Stimulated activated CD4-positive, alpha-beta T cell treated with anti-CD3 and anti-CD28 coated beads, TNF-alpha, amount 100 ng/mL, for 48 hours (primary cell): ENCODE measurements around the gene CLTCL1.

ENCODE experiments used
- DNase-seq, 3 donors: peaks; one replicate each; pipeline ENCODE4 v3.0.0-alpha.2; 2020; ENCODE audit warnings: low read depth in 3 of 3

Gene CLTCL1

DNA sequence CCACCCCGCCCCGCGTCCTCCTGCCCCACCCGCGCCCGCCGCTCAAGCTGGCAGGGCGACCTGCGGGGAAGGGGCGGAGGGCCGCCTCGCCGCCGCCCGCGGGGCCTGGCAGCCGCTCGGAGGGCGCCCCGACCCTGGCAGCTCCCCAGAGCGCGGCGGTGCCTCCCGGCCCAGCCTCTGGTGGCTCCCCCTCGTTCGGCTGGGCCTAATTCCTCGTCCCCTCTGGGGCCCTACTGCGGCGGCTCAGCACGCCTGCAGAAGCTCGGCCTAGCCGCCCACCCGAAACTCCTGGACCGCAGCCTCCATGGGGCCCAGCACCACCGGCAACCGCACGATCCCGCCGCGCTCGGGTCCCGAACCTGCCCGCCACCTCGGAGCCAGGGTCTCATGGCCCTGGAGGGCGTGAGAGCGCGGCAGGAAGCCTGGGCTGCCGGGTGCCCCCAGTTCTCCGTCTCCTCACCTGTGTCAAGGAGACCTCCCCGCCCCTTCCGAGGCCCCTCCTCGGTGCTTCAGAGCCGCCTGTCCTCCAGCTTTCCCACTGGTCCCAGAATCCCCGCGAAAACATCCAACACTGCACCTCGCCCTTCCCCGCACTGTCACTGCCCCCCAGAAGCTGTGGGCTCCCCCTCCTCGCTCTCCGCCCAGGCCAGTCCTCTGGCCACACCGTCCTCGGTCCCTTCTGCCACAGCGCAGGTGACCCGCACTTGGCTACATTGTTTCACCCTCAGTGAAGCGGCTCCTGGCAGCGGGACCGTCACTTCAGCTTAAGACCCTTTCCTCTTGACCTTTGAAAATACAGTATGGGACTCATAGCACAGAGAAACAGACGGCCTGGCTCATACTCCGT, 140.8 kb downstream of the CLTCL1 start:
- DNase-seq = no peak

DNA sequence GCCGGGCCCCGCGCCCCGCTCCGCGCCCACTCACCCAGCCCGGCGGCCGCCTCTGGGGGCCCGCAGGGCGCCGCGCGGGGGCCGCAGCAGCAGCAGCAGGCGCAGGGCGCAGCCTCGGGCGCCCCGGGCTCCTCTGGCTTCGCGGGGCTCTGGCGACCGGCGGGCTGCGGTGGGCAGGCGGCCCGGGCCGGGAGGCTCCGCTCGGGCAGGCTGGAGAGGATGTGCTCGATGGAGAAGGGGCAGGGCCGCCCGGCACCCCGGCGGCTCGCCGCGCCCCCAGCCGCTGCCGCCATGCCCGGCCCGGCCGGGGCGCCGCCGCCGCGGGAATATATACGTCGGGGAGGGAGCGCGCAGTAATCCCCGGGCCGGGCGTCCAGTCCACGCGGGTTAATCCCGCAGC, 141.5 kb downstream of the CLTCL1 start, which contains the start of gene GSC2:
GSC2 (minus strand) TSS at position 302 of the 400 bp plus-strand sequence; CDS start at position 293, 9 bp downstream.
- no peak for DNase-seq

DNA sequence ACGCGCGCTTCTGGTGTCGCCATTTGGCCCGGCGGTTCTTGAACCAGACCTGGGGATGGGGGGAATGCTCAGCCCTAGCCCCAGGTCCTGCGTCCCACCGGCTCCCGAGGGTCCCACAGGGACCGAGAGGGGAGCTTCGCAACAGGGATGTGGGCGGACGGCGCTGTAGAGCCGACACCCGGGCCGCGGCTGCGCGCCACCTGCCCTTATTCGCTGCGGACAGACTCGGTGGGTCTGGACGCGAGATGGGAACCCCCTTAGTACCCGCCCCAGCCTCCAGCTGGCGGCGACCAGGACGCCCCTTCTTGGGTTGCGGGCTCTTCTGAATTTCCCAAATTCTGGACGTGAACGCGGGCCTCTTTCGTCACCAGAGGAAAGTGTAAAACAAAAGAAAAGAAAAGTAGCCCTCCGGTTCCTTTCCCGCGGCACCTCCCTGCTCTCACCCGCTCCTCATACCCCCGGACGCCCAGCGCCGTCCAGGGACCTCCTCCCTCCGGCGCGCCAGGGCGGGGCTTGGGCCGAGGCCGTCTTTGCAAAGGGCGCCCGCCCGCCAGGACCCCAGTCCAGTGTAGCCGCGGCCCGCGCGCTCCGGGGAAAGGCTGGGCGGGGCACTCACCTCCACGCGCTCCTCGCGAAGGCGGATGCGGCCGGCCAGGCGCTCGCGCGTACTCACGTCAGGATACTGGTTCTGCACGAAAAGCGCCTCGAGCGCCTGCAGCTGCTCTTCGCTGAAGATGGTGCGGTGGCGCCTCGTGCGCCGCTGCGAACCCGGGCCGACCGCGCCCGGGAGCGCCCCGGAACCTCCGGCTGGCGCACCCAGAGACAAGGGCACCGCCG, 142.3 kb downstream of the CLTCL1 start:
- DNase-seq = no peak

DNA sequence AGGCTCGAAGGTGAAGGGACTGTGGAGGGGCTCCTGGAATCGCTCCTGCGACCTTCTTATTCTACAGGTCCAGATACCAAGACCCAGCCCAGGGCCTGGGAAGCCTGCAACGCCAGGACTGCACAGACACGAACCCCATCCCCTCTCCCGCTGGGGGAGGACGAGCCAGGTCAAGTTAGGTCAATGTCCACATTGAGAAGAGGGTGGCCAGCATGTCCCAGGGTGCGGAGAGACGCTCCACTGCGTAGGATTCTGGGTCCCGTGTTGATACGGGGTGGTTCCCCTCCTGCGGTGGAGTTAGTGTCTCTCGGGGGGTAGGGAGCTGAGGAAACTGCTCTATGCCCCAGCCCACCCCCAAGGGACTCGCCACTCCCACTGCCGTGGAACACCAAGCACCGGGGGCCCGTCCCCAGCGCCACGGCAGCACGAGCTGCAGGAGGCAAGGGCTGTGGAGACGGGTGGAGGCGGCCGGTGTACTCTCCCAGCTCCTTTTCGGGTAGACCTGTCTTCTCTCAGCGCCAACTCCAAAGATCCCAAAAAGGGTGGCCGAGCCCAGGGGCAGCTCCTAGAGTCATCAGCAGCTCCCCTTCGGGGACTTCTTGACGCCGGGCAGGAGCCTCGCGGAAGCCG, 143.0 kb downstream of the CLTCL1 start:
- DNase-seq = no peak

DNA sequence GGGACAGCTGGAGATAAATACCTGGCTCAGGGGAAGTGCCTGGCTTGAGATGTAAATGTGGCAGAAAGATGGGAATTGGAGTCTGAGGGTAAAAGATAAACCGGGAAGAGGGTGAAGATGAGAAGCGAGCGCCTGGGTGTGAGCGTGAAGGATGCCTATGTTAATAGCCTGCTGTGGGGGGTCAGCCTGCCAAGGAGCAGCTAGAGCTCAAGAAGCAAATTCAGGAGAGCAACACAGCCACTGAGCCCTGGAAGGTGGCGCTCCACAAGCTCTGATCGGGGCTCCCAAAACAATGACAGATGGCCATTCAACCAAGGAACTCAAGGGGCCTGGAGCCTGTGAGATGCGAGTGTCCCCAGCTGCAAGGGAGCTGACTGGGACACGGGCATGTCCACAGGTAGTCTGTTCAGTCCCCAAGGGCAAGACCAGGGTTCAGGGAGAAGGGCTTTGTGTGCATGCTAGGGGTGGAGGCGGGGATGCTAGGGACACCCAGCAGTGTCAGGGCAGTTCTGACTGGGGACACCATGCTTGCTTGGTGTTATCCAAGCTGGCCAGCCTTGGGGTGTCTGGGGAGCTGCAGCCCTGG, 144.2 kb downstream of the CLTCL1 start:
- DNase-seq = no peak

DNA sequence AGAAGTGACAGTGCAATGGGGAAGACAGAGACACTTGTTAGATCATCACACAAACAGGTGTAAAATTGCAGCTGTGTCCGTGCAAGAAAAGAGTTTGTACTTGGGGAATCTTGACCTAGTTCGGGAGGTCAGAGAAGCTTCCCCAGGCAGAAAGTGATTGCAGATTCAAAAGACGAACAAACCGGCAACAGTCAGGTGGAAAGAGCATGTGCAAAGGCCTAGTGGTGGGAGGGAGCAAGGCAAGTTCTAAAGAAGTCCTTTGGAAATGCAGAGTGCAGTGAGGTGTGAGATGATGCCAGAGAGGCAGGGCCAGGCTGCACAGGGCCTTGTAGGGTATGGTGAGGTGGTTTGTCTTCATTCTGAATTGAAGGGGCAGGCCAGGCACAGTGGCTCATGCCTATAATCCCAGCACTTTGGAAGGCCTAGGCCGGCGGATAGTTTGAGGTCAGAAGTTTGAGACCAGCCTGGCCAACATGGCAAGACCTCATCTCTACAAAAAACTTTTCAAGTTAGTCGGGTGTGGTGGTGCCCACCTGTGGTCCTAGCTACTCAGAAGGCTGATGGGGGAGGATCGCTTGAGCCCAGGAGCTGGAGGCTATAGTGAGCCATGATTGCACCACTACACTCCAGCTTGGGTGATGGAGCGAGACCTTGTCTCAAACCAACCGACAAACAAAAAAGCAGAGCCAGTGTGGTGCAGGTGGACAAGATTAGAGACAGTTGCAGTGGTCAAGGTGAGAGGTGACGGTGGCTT, 145.1 kb downstream of the CLTCL1 start:
- no peak for DNase-seq

DNA sequence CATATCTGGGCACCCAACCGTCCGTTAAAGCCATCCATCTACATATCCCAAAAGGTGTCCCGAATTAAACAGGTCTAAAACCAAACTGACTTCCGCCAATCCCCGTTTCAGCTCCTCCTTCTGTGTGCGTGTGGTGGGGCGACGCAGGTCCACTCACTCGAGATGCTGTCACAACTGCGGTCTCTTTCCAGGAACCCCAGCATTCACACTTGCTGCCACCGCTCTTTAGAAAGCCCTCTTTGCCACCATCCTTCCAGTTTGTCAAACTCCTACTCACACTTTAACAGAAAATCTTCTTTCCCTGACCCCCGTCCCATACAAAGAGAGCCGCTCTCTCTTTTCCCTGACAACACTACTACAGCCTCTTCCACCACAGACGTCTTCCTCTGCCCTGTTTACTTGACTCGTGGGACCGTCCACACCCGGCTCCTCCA, 147.5 kb downstream of the CLTCL1 start:
- DNase-seq = no peak

DNA sequence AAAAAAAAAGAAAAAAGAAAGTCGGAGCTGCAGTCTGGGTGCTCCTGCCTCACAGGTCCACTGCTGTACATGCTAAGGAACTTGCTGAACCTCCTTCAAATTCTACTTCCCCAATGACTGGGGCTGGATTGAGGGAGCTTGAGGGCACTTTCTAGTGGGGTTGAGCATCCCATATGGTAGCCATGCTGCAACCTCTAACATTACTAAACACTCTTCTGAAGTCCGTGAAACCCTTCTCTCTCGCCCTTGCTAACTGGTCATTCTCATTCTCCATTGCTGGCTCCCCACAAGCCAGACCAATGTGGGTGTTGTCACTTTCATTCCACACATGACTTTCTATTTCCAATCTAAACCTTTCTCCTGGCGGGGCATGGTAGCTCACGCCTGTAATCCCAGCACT, 148.3 kb downstream of the CLTCL1 start:
- no peak for DNase-seq

DNA sequence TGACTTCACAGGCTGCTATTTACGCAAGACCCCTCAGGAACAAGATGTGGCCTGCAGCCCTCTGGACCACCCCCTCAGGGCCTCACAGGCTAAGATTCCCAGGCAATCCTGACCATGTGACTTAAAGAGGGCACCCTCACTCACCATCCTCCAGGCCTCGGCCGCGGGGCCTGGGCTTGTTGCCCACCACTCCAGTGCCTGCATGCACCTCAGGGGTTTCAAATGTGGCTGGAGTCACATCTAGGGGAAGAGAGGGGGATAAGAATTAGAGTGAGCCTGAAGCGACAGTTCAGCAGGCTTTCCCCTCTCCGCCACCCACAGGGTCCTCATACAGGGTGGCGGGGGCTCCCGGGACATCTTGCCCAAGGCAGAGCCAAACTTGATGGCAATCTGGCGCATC, 149.1 kb downstream of the CLTCL1 start:
- DNase-seq = no peak

DNA sequence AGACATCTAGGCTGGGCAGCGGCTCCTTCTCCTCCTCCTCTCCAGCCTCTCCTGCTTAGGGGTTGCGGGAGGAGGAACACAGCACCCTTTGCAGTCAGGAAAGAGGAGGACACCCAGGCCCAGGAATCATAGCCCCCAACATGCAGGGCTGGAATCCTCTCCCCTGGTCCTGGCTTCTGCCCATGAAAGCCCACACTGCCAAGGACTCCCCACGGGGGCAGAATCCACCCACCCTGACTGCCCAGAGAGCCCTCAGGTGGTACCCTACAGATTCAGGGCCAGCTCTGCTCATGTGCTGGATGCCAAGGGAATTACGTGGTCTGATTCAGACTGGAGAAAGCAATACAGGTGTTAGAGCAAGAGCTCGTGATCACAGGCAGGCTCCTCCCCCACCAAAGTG, 151.5 kb downstream of the CLTCL1 start:
- DNase-seq = no peak

DNA sequence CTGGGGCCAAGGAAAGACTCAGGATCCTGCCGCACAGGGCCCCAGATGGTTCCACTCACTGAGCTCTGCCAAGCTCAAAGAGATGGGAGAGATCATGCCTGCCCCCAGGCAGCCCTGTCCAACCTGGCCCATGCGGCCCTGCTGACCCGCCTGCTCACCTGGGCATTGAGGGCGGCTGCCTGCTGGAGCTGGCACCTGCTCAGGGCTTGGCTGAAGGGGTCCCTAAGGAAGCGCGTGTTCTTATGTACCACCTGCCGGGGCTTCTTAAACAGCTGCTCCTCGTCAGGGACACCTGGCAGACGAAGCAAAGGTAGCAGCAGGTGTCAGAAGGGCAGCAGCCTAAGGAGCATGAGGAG, 152.5 kb downstream of the CLTCL1 start:
- no peak for DNase-seq

DNA sequence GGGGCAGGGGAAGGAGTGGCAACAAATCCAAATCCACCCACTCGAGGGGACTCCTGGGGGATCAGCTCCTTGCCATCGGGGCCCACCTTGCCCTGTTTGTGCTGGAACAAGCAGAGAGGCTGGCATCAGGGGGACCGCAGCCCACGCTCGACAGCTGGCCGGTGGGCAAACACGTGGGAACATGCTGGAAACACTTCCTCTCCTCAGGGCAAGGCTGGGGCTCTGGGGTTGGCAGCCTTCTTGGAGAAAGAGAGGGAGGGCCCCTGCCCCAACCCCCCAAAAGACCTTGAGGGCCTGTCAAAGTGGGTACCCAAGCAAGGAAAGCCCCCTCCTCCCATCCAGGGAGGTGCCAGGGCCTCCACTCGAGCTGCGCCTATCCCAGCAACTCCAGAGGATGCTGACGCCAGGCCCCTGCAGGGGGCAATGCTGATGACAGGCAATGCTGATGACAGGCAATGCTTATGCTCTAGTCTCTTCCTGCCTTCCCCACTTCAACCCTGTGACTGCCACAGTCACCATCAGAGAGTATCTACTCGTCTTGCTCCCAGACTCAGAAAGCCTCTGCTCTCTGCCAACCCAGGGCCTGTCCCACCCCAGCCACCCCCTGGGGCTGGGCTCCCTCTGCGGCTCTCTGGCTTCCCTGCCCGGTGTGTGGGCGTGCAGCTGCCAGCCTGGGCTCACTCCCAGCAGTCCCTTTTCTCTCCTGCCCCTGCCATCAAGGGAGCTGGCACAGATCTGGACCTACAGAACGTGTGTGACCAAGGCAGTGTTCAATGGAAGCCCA, 153.1 kb downstream of the CLTCL1 start:
- DNase-seq = no peak

DNA sequence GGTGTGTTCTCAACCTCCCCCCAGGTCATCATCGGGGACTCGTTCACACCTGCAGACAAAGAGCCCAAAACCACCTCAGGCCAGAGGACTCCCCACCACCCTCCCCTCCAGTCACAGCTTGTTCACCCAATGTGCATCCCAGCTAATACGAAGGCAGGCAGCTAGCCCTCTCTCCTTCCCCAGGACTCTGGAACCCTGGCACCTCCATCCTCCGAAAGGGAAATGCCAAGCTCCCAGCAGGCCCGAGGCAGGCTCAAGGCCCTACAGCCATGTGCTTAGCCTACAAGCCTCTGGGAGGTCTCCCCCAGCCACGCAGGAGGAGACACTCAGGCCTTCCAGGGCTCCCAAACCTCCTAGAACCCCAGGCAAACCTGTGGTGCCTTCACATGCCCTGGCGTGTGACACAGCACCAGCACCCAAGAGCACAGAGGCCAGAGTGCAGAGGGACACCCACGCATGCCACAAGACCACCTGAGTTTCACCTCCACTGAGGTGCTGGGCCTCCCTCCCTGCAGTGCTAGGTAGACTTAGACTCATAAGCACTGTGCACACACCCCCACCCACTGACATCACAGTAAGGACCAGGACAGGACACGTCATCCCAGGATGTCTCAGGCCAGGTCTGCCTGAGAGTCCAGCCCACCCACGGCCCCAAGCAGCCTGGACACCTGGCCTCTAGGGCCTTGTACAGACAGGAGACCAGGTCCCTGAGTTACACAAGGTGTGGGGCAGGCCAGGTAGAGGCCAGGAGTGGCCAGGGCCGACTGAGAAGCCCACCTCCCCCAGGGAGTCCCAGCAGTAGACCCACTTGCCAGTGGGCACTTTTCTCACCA, 153.9 kb downstream of the CLTCL1 start:
- no peak for DNase-seq

DNA sequence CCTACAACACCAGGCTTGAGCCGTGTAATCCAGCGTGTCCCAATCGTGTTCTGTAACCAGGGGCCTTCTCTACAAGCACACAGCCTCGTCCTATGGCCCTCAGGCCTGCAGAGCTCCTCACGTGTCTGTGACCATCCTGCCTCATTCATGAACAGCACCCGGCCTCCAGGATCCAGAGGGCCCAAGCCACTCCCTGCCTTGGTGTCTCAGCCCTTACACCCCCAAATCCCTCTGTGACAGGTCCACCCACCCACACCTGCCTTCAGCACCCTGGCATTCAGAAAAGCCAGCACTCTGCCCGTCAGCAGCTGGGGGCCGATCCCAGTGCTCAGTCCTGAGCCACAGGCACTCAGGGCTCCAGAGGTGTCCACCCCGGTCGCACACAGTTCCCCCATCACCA, 154.6 kb downstream of the CLTCL1 start:
- DNase-seq = no peak

DNA sequence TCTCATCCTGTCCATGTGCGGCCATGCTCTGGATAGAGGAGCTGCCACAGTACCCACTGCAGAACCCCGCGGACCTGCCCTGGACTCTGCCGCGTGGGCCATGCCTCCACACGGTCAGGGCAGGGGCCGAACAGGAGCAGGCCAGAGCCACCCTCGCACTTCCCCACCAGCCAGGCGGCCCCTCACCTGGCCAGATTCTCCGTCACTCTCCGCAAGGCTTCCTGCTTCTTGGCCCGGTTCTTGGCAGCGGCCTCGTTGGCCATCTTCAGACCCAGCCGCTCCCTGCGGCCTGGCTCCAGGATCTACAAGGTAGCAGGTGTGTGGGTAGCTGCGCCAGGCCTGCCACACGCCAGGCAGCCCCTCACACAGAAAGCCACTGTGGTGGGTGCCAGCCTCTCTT, 156.6 kb downstream of the CLTCL1 start:
- DNase-seq = no peak

DNA sequence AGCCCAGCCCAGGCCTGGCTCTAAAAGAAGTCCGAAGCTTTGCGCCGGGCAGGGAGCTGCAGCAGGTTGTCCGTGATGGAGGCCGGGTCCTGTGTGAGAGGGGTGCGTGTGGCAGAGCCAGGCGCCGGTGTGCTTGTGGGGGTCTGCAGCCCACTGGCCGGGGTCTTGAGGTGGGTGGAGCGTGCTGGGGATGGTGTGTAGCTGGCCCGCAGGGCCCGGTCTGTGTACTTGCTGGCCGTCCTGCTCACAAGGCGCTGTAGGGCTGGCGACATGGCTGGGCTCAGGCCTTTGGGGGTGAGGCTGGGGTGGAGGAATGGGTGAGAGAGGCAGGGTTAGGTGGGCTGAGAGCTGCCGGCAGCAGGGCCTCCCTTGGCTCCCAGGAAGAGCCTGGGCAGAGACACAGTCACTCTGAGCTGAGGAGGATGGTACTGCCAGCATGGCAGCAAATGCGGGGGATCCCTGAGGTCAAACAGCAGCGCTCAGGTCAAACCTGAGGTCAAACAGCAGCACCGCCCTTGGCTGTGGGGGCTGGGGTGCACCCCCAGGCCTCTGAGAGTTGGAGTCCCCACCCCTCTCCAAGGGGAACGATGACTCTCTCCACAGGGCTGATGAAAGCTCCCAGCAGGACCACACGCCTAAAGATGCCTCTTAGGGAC, 157.2 kb downstream of the CLTCL1 start:
- DNase-seq = no peak

DNA sequence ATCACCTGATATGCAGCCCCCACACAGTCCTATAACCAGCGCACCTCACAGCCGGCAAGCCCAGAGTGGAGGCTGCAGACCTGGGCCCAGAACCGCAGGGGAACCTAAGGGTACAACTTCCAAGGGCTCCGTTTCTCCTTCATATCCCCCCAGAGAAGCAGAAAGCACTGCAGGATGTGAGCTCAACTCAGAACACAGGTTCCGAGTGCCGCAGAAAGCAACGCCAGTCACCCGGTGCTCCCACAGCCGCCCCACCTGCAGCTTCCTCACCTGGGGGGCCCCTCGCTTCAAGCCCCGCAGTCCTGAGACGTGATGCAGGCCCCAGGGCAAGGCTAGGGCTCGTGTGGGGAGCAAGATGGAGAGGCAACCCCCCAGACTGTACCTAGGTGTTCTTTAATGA, 158.0 kb downstream of the CLTCL1 start:
- DNase-seq = no peak

DNA sequence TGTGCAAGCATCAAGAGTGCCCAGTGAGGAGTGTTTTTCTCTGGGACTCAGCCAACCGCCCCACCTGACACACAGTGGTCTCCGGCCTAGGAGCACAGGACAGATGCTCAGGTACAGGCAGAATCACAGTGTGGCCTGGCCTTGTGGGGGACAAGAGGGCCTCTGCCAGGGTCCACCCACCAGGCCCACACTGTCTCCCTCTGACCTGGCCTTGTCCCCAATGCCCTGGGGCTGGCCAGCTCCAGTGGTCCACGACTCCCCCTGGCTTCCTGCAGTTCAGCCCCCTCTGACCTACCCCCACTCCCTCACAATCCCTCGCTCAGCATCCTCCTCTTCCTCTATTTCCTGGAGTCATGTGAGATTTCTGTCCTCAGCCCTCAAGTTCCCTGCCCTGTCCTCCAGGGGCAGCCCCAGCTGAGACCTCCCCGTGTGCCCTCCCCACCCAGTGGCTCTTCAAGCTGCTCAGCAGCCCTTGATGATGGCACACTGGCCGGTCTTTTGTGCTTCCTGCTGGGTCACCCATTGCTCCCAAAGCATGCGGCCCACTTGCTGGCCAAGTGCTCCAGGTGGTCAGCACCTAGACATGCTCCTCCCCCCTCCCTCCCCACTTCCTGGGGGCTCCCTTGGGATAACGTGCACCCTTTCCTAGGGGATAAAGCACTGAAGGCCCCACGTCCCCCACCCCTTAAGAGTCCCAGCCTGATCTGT, 158.7 kb downstream of the CLTCL1 start:
- DNase-seq = no peak

DNA sequence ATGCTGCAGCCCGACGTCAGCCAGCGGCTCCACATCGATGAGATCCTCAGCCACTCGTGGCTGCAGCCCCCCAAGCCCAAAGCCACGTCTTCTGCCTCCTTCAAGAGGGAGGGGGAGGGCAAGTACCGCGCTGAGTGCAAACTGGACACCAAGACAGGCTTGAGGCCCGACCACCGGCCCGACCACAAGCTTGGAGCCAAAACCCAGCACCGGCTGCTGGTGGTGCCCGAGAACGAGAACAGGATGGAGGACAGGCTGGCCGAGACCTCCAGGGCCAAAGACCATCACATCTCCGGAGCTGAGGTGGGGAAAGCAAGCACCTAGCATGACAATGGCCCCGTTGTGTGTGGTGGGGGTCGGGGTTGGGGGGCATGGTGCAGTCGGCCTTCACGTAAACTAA, 159.4 kb downstream of the CLTCL1 start:
- DNase-seq = no peak
